ACHN (cell line): ENCODE measurements around the gene STRIP2.
A peak's percentile ranks its signal among the peaks of the same experiment; 100 is the strongest.
"Not testable (repeated sequence)": the region's sequence is repeated elsewhere in the genome, so short reads cannot be mapped to it uniquely, and the experiment has no call there.

Source experiments
- DNase-seq: peaks from one replicate; pipeline ENCODE4 v3.0.0-alpha.2; 2015
- in situ Hi-C: cut with HindIII; loops from 2 replicates; pipeline ENCODE4 v1.10.0; 2017; ENCODE audit warnings: low sequenced_read_pairs, low pct_ligation_motif_present, low pct_unique_long_range_greater_than_20kb

STRIP2 gene

GRCh38 chr7:129513546-129513945 is 79.3 kb downstream of the STRIP2 start:
- in situ Hi-C loops: no loop called here
- DNase-seq: no peak

GRCh38 chr7:129514683-129515082 is 80.5 kb downstream of the STRIP2 start:
- no peak for DNase-seq
- in situ Hi-C loops: no loop called here

DNA sequence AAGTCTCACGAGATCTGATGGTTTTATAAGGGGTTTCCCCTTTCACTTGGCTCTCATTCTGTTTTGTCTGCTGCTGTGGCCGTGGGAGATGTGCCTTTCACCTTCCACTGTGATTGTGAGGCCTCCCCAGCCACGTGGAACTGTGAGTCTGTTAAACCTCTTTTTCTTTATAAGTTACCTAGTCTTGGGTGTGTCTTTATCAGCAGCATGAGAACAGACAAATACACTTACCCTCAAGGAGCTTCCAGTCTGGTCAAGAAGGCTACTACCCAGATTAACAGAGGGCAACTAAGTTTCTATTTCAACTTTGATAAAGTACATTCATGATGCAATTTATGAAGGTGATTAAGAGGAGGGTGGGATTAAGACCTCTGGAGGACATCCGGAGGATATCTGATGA is 81.1 kb downstream of the STRIP2 start:
- in situ Hi-C loops: no loop called here

DNA sequence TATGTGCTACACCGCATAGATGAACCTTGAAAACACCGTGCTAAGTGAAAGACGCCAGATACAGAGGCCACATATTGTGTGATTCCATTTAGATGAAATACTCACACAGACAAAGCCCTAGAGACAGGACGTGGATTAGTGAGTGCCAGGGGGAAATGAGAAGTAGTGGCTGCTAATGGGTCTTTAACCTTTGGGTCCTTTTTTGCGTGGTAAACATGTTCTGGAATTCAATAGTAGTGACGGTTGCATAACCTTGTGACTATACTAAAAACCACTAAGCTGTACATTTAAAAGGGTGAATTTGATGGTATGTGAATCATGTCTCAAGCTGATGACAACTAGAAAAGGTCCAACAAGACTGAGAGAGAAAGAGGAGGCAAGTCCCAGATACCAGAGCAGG is 83.7 kb downstream of the STRIP2 start:
- DNase-seq: no peak
- in situ Hi-C loops: no loop called here

More for the DNA sequence above, 81.1 kb downstream of the STRIP2 start:
- DNase-seq: no peak

GRCh38 chr7:129519464-129519863 is 85.2 kb downstream of the STRIP2 start:
- in situ Hi-C loops: no loop called here
- DNase-seq: no peak

GRCh38 chr7:129522088-129522970 is 88.1 kb downstream of the STRIP2 start:
- no peak for DNase-seq

DNA sequence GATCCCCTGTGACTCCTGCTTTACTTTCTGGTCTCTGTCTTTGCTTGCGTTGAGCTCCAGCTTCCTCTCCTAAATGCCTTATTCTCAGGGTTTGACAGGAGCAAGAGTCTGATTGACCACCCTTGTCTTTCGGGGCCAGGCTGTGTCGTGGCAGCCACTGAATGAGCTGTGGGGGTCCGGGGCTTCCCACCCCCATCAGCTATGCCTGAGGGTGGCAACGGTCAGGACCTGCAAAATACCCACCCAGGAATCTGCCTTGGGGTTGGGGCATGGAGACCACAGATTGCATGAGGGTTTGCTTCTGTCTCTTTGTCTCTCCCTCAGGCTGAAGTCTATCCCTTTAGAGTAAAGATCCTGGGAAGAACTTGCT is 88.7 kb downstream of the STRIP2 start:
- DNase-seq: no peak
- in situ Hi-C loops: no loop called here

More at GRCh38 chr7:129522088-129522970, 88.1 kb downstream of the STRIP2 start:
- in situ Hi-C loops: no loop called here

- in situ Hi-C loops: no loop called here
Observed at GRCh38 chr7:129523924-129524323, 89.7 kb downstream of the STRIP2 start.

DNA sequence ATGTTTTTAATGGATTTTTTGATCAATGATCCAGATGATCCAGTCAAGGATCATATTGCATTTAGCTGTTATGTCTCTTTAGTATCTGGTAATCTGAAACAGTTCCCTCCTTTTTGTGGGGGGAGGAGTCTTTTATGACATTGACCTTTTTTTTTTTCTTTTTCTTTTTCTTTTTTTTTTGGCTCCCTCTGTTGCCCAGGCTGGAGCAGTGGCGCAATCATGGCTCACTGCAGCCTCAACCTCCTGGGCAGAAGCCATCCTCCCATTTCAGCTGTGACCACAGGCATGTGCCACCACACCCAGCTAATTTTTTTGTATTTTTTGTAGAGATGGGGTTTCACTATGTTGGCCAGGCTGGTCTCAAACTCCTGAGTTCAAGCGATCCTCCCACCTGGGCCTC is 90.2 kb downstream of the STRIP2 start:
- in situ Hi-C loops: not testable (repeated sequence)
- DNase-seq: peak; percentile 69

More at GRCh38 chr7:129523924-129524323, 89.7 kb downstream of the STRIP2 start:
- no peak for DNase-seq

DNA sequence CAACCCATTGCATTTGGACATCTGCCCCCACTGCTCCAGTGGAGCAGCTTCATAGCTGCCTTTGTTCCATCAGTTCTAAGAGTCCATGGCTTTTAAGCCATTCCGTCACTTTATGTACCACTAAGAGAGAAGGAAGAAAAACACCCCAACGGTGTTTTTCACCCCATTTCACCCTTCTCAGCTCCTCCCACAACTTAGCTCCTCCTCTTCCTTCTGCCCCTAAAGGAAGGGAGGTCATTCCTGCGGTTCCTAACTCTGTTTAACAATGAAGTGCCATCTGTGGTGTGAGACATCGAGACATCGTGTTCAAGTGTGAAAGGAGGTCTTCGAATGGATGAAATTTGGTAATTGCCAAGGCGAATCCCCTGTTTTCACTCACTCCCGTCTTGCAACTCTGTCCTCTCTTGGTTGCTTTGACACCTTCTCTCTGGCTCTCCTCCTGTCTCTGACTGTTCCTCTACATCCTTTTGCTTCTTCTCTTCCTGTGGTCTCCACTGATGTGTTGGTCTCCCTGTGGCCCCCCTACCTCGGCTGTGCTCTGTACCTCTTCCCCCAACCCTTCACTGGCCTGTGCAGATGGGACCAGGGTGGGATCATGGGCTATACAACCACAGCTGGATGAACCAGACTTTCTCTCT is 91.1 kb downstream of the STRIP2 start:
- DNase-seq: no peak
- in situ Hi-C loops: no loop called here

- DNase-seq: no peak
- in situ Hi-C loops: no loop called here
Observed at GRCh38 chr7:129529643-129530042, 95.4 kb downstream of the STRIP2 start.

GRCh38 chr7:129530795-129531391 is 96.7 kb downstream of the STRIP2 start:
- DNase-seq: peak; percentile 58
- in situ Hi-C loops: no loop called here

DNA sequence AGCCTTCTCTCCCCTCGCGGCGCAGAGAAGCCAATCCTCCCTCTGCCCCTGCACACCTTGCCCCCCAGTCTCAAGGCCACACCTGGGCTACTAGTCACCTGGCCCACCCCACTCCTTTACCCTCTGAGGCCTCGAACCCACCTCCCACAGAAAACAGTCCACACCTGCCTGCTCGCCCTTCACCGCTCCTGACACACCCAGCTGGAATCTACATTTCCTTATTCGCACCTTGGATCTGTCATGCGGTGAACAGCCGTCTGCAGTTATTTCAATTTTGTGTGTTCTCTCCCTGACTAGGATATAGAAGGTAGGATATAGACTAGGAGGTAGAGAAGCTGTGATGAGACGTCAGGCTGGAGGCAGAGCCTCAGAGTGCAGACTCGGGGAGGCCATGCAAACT is 97.5 kb downstream of the STRIP2 start:
- DNase-seq: no peak
- in situ Hi-C loops: no loop called here

- no peak for DNase-seq
- in situ Hi-C loops: no loop called here
Observed at GRCh38 chr7:129532375-129532774, 98.1 kb downstream of the STRIP2 start.

DNA sequence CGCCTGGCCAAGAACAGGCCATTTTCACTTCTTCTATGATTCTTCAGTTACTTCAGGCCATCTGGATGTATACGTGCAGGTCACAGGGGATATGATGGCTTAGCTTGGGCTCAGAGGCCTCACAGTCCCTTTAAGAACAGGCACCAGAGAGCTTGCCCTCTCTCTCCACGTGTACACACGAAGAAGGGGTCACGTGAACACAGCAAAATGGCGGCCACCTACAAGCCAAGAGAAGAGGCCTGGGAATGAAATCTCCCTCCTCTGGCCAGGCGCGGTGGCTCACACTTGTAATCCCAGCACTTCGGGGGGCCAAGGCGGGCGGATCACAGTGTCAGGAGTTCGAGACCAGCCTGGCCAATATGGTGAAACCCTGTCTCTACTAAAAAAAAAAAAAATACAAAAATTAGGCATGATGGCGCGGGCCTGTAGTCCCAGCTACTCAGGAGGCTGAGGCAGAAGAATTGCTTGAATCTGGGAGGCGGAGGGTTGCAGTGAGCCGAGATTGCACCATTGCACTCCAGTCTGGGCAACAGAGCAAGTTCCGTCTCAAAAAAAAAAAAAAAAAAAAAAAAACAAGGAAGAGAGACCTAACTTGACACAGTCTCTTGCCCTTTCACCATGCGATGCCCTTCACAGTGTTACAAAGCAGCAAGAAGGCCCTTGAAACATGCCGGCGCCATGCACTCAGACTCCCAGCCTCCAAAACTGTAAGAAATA is 100.5 kb downstream of the STRIP2 start:
- DNase-seq, in situ Hi-C loops: not testable (repeated sequence)

DNA sequence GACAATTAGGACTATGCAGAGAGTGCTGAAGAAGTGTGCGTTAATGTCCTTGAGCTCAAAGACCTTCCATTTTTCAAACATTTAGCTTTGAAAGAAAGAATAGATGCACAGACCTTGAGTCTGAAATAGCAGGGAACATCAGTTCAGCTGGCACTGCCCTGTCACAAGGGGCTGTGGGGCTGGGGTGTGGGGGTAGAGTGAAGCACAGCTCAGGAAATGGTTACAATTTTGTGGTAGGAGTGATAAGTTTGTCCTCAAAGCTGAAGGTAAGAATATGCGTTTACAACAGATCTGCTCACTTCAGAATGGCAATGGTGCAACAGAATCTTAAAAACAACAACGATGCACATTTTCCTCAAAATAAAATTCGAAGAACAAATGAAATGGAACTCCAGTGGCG is 101.7 kb downstream of the STRIP2 start:
- no peak for DNase-seq
- in situ Hi-C loops: no loop called here

DNA sequence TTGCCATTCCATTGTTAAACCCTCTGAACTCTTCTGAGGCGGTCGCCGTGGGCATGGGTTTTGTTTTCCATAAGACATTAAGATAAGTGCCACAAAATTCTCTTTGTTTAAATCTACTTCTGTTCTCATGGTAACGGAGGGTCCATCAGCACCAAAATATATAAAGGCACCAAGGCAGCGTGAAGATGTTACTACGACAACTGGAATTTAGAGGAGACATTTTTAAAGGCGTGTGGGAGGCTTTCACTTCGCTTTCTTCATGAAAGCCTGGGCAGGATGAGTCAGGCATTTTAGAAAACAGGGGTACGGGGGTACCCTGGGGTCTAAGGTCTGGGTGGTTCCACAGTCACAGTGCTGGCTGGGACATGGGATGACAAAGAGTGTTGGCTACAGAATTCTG is 102.1 kb downstream of the STRIP2 start:
- DNase-seq: no peak
- in situ Hi-C loops: no loop called here
